Right ventricle myocardium superior (tissue), 1 donor: ENCODE data around the gene GPR132. TPM values are rescaled to one million over a fixed set of nuclear protein-coding genes. Genes with fewer than 3 reads are reported as not detected.
A peak's percentile ranks its signal among the peaks of the same experiment; 100 is the strongest.
"Not testable (repeated sequence)": the region's sequence is repeated elsewhere in the genome, so short reads cannot be mapped to it uniquely, and the experiment has no call there.

Source experiments
- ATAC-seq: fragments of 200-7000 bp; cut with Tn5 transposase; one replicate; pipeline ENCODE4 v1.9.1; 2020; ENCODE audit warnings: mild to moderate bottlenecking; ENCODE audit not compliant: poor library complexity
- DNase-seq: peaks from one replicate; pipeline ENCODE4 v3.0.0-alpha.2; 2020
- intact Hi-C: fragments of 100-400 bp; cut with DNase I; formaldehyde crosslinking; loops from one replicate; pipeline ENCODE4 v1.11.2; 2022
- long read RNA-seq: library from polyadenylated mRNA; unstranded; transcript quantifications from one replicate; pipeline ENCODE4 v2.0.0, GENCODE V29; 2021
- total RNA-seq: library from RNA; stranded (reverse); fragmentation: NEBNext Ultra II Directional; extraction: Animal tissue kit (Norgen Biotek cat#: 25700); gene quantifications from one replicate; pipeline ENCODE4 v1.2.1, GENCODE V29; 2021
- donor health status: DM: no; HTN: yes; CAD: no; lungs with severe emphysema.

GPR132 gene, protein sequence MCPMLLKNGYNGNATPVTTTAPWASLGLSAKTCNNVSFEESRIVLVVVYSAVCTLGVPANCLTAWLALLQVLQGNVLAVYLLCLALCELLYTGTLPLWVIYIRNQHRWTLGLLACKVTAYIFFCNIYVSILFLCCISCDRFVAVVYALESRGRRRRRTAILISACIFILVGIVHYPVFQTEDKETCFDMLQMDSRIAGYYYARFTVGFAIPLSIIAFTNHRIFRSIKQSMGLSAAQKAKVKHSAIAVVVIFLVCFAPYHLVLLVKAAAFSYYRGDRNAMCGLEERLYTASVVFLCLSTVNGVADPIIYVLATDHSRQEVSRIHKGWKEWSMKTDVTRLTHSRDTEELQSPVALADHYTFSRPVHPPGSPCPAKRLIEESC
- 1.3 TPM for total RNA-seq
- long read RNA-seq, partial matches to known transcripts: 1 of 2 reads
- long read RNA-seq, other reads (novel, unspliced or antisense): 1 of 2 reads

DNA sequence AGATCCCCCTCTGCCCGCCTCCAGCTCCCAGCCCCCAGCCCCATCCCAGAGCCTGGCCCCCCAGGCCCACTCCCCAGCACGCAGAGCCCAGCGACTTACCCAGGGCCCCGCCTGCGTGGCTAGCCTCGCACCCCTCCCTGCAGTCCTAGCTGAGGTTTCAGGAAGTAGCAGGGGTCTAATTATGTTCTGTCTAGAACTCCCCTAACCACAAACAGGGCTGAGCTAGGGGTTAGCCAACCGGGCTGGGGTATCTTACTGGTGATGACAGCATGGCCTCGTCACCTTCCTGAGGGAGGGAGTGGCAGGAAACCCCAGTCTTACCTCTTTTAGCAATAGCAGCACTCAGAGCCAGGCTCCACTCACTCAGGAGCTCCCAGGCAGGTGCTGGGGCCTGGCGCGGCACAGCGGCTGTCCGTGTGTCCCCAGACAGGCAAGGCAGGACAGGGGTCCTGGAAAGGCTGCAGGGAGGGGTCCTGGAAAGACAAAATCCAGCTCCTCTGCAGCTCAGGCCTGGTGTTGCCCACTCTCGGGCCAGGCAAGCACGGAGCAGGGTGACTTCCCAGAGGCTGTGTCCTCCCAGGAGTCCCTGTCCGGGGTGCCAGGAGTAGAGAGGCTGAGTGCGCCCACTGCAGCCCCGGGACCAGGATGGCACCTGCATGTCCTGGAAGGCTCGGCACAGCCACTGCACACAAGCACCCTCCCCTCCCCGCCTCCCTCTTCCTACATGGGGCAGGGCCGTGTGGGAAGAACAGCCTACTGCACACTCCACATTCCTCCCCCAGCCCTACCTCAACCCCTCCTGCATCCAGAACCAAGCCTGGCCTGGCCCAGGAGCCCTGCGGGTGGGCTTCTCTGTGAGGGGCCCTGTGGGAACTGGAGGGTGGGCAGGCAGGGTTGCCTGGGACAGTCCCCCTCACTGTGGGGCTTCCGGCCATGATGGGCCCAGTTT, at the start of gene GPR132:
TSS of gene GPR132 (minus strand) at position 151 of the 949 bp plus-strand sequence. CDS start 10,010 bp downstream, outside the sequence.
- peak; percentile 68 for DNase-seq
- ATAC-seq: peak; percentile 26
- intact Hi-C loops: no loop called here

DNA sequence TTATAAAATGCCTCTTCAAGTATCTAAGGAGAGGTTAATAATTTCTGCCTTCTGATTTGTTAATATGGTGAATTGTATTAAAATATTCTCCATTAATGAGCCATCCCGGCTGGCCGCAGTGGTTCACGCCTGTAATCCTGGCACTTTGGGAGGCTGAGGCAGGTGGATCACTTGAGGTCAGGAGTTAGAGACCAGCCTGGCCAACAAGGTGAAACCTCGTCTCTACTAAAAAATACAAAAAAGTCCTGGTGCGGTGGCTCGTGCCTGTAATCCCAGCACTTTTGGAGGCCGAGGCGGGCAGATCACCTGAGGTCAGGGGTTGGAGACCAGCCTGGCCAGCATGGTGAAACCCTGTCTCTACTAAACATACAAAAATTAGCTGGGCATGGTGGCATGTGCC, 44.0 kb upstream of the GPR132 start:
- DNase-seq, intact Hi-C loops, ATAC-seq: not testable (repeated sequence)

DNA sequence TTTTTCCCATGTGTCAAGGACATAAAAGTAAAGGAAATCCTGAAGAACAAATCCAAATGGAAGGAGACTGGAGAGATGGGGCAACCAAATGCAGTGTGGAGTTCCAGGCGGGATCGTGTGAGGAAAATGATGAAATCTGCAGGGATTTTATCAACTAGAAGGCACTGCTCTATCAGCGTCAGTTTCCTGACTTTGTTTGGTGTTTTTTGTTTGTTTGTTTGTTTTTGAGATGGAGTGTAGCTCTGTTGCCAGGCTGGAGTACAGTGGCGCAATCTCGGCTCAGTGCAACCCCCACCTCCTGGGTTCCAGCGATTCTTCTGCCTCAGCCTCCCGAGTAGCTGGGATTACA, 43.3 kb upstream of the GPR132 start:
- no peak for ATAC-seq
- DNase-seq: no peak
- intact Hi-C loops: no loop called here

DNA sequence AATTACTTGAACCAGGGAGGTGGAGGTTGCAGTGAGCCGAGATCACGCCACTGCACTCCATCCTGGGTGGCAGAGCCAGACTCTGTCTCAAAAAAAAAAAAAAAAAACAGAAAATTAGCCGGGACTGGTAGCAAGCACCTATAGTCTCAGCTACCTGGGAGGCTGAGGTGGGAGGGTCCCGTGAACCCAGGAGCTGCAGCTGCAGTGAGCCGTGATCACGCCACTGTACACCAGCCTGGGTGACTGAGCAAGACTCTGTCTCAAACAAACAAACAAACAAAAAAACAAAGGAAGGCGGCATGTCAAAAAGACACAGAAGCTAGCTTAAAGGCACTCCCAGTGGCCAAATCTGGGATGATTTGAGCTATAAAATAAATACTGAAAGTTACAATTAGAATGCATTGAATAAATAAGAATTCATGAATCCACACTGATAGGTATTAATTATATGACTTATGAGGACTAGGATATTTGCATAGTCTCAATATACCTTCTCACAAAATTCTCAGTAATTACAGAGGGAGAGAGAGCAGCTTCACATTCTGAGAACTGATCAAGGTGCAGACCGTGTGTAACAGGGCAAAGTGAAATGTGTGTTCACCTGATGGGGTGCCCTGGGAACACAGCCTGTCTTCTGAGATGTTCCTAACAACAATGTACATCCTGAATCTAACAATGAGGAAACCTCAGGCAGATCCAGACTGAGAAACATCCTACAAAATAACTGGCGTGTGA, 42.7 kb upstream of the GPR132 start:
- no peak for ATAC-seq
- no peak for DNase-seq
- intact Hi-C loops: no loop called here

DNA sequence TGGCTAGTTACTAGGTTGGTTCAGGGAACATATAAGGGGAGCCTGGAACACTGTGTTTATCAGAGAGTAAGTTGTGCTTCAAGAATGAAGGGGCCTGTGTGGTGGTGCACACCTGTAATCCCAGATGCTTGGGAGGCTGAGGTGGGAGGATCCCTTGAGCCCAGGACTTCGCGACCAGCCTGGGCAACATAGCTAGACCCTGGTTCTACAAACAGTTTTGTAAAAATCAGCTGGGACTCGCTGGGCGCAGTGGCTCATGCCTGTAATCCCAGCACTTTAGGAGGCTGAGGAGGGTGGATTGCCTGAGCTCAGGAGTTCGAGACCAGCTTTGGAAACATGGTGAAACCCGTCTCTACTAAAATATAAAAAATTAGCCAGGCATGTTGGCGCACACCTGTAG, 42.1 kb upstream of the GPR132 start:
- ATAC-seq: no peak
- DNase-seq: no peak
- intact Hi-C loops: no loop called here

DNA sequence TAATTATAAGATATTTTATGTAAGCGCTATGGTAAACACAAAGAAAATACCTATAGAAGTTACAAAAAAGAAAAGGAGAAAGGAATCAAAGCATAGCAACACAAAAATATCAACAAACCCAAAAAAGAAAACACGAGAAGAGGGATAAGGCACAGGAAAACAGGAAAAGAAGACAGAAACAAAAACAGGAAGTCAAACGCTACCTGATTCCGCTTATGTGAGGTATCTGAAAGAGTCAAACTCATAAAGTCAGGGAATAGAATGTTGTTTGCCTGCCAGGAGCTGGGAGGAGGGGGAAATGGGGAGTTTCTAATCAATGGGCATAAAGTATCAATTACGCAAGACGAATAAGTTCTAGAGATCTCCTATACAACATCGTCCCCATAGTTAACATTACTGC, 39.9 kb upstream of the GPR132 start:
- intact Hi-C loops: no loop called here
- ATAC-seq: no peak
- DNase-seq: no peak

DNA sequence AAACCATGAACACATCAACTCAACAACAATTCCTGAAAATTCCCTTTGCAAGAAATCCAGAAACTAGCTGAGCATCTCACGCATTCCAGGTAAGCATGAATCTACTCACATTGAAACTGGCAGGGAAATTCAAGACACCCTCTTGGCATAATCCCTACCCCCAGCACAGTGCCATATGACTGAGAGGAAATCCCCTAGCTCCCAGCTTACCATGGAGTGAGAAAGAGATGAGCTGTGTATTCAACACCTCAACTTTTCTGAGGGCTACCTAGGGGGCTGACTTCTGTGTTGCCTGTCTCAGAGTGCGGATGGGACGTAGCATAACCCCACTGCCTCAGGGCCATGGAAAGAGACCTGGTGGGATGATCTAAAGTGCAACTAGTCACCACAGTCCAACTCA, 37.7 kb upstream of the GPR132 start:
- ATAC-seq (no peak), DNase-seq (no peak)
- intact Hi-C loops: no loop called here

DNA sequence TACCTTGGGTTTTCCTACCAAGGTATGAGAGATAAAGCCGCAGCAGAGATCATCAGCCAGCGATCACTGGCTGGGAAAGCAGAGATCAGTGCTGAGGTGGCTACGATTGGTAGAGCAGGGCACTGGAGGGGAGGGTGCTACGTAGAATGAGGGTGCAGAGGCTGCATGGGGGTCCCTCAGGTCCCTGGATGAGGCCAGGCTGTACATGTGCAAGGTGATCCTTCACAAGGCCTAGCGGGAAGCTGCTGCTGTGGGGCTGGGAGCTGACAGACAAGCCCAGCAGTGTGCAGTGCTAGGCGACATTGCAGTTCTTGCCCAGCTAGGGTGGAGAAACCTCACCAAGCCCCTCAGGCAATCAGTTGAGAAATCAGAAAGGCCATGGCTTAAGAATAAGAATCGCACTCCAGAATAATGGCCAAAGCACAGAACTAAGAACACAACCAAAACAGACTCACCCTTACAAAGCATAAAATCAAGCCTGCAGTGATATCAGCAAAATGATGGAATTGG, 37.2 kb upstream of the GPR132 start:
- intact Hi-C loops: no loop called here
- DNase-seq (no peak), ATAC-seq (no peak)

DNA sequence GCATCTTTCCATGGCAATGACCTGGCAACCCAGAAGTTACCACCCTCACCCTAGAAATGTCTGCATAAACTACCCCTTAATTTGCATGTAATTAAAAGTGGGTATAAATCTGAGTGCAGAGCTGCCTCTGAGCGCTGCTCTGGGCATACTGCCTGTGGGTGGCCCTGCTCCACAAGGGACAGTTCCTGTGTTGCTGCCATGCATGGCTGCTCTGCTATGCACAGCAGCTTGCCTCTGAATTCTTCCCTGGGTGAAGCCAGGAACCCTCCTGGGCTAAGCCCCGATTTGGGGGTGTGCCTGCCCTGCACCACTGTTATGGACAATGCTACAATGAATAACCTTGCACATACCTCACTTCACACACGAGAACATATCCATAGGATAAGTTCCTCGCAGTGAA, 35.7 kb upstream of the GPR132 start:
- intact Hi-C loops: no loop called here
- ATAC-seq: no peak
- DNase-seq: no peak

DNA sequence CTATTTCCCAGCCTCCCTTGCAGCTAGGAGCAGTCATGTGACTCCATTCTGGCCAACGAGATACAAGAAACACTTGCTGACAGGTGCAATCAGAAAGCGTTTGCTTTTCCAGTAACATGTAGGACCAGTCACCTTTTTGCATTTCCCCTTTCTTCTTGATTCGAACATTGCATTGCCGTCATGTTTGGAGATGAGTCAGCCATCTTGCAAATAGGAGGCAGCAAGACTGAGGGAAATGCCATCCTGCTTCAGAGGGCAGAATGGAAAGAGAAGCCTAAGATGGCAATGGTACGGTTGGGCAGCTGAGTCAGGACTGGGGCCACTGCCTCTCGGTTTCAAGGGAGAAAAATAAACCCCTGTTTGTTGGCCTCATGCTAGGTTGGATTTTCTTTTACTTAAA, 34.5 kb upstream of the GPR132 start:
- no peak for DNase-seq
- intact Hi-C loops: loop anchor here (10.0 kb wide), 1 partner anchor 255 kb away; no protein-coding TSS in a partner anchor

DNA sequence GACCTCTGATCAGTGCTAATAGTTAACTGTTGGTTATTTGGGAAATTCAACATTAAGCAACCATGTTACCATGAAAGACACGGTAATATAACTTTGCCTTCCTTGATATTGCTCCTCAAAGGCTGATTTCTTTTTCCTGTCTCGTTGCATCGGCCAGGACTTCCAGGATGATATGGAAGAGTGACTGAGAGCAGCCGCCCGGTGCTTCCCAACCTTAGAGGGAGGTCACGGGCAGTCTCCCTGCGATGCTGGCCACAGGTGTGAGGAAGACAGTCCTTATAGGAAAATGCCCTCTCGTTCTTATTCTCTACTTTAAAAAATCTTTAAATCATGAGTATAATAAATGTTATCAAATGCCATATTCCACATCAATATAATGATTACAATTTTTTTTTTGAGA, 33.1 kb upstream of the GPR132 start:
- ATAC-seq (no peak), DNase-seq (no peak)
- intact Hi-C loops: loop anchor here (10.0 kb wide), 1 partner anchor 256 kb away; no protein-coding TSS in a partner anchor

More for the DNA sequence above, 34.5 kb upstream of the GPR132 start:
- no peak for ATAC-seq

DNA sequence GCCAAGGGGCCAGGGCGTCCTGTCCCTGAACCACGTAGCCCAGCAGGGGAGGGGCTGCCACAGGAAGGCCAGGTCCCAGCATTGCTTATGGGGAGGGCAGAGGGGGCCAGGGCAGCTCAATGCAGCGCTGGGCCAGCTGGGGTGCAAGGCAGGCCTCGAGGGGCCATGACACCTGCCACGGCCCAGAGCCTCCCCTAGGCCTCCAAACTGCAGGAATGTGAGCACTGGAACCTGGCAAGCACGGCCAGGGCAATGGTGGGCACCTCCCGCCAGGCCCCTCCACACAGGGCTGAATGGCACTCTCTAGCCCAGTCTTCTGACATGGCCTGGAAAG, 32.5 kb upstream of the GPR132 start:
- ATAC-seq (no peak), DNase-seq (no peak)
- intact Hi-C loops: loop anchor here (10.0 kb wide), 1 partner anchor 257 kb away; no protein-coding TSS in a partner anchor

DNA sequence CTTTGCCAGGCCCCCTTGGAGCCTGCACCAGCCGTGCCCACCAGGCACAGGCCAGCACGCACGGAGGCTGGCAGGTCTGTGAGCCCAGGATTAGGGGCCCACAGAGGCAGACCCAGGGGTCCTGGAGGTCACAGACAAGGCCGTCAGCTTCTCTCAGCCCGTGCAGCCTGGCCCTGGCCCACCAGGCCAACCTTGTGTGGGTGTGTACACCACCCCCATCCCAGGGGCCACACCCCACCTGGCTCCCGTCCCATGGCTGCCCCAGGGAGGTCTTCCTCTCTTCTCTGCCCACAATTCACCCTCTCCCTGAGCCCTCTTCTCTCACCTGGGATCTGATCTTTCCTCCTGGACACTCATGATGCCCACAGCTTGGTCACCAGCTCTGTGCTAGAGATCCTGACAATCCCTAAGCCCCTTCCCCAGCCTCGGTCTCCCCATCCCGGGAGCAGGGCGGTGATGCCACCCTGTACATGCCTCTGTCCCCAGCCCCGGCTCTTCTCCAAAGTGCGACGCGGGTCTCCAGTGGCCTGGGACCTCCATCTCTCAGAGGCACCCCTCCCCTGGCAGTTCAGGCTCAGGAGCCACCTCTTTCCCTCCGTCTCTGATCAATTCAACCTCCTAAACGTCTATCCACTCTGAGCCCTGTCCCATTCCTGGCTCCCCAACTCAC, 31.1 kb upstream of the GPR132 start:
- DNase-seq: no peak
- intact Hi-C loops: loop anchor here (10.0 kb wide), 1 partner anchor 258 kb away; no protein-coding TSS in a partner anchor

DNA sequence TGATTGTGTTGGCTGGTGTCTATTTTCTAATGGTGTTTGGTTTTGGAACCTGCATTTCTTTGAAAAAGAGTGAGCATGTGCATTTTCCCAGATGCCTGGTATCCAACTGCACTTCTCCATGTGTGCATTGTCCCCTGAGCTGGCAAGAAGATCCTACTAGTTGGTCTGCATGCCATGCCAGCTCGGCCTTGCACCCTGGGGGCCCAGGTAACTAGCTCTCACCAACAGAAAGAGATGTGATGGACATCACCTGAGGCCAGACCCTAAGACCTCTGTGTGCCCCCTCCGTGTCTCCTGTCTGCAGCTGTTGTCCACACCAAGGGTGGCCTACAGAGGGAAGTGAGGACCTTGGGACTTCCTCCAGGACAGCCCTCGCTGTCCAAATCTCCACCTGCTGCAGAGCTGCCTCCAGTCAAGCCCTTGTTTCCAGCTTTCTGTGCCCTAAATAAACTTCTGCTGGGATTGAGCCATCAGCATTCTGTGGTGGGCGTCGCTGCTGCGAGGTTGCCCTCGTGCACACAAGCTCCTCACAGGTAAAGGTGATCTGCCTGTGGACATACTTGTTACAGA, 30.1 kb upstream of the GPR132 start:
- intact Hi-C loops: loop anchor here (10.0 kb wide), 1 partner anchor 259 kb away; no protein-coding TSS in a partner anchor
- DNase-seq: no peak
- ATAC-seq: no peak

More for the DNA sequence above, 31.1 kb upstream of the GPR132 start:
- no peak for ATAC-seq

DNA sequence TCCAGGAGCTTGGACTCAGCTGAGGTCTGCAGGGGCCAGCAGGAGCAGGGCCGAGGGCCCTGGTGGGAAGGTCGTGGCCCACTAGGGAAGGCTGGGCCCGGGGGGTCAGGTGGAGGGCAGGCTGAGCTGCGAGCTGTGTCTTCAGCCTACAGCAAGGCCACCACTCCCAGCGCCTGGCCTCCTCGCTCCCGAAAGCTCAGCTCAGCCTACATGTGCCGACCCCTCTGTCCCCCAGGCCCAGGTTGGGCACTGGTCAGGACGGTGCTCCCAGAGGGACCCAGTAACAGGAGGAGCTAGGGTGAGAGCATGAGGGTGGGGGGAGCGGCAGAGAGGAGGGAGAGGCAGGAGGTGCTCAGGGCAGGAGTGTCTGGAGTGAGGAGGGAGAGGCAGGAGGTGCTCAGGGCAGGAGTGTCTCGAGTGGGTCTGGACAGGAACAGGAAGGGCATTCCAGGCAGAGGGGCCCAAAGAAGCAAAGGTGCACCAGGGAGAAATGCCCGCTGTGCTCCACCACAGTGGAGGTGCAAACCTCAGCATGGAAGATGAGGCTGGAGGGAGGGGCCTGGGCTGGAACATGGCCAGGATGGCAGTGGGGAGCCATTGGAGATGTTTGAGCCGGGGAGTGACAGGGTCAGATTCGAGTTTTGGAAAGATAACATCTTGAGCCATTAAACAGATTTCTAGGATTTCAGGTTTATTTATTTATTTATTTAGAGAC, 29.1 kb upstream of the GPR132 start:
- DNase-seq: no peak
- ATAC-seq: no peak
- intact Hi-C loops: loop anchor here (10.0 kb wide), 1 partner anchor 260 kb away; no protein-coding TSS in a partner anchor

DNA sequence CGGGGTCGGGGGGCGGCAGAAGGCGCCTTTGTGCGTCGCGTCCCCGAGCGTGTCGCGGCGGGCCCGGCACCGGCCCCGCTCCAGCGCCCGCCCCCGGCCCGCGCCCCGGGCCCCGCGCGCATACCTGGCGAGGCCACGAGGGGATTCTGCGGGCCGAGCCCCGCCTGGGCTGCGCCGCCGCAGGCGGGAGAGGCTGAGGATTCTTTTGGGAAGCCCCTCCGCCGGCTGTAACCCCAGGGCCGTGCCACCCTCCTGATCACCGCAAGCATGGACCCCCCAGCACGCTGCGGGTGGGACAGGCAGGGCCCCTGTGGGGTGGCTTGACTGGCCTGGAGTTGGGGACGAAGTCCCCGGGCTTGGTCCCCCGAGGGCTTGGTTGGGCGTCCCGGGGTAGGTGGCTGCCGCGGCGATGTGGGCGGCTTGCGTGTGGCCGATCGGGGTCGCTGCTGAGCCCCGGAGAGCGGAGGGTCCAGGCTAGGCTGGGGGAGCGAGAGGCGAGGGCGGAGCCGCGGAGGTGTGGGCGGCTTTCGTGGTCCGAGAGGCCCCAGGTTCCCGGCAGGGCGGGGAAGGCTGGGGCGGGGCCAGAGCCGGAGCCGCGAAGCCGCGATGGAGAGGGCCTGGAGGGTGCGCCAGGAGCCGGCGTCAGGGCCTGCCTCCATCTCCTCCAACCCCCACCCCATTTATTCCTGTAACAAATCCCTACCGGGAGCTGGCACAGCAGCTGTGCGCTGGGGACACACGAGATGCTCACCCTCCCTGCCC, 28.4 kb upstream of the GPR132 start:
- DNase-seq: peak; percentile 86
- peak; percentile 50 for ATAC-seq
- intact Hi-C loops: loop anchor here (10.0 kb wide), 1 partner anchor 261 kb away; no protein-coding TSS in a partner anchor
